KOPT-K1 (cell line): ENCODE results near the gene GRIFIN.

Source experiments
- H3K27ac ChIP-seq: fragments of 200-600 bp; sonication (generic); 2 replicates; pipeline ENCODE4 v1.5.1; 2016; ENCODE audit warnings: antibody characterized with exemption, mild to moderate bottlenecking, low read depth, low read length; ENCODE audit not compliant: poor library complexity, severe bottlenecking
- H3K36me3 ChIP-seq: fragments of 200-600 bp; sonication (generic); 2 replicates; pipeline ENCODE4 v1.5.1; 2017; ENCODE audit warnings: antibody characterized with exemption, mild to moderate bottlenecking, low read length, moderate library complexity; ENCODE audit not compliant: insufficient read depth
- H3K9me3 ChIP-seq: fragments of 200-600 bp; sonication (generic); 2 replicates; pipeline ENCODE4 v1.5.1; 2017; ENCODE audit warnings: antibody characterized with exemption, low read length, mild to moderate bottlenecking; ENCODE audit not compliant: insufficient read depth, poor library complexity, severe bottlenecking

GRIFIN gene, protein sequence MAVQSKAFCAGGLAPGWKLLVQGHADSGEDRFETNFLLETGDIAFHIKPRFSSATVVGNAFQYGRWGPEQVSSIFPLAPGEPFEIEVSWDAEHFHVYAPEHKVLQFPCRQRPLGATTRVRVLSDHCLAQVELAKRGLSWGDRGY

DNA sequence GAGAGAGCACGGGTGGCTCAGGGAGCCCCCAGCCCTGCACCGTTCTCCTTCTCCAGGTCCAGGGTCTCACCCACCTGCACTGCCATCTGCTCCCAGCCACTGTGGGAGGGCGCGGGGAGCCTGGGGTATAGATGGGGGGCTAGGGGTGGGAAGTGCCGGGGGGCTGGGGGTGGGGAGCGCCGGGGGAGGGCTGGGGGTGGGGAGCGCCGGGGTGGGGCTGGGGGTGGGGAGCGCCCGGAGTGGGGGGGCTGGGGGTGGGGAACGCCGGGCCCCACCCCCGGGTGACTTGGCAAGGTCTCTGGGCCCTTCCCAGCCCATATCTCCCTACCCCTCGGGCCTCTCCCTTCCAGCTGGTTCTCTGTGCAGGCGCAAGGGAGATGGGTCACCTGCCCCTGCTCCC lies at the start of gene GRIFIN:
Gene GRIFIN (minus strand): TSS at position 101 of the 400 bp plus-strand sequence. CDS start 15 bp downstream, at position 86.
- H3K27ac ChIP-seq: no peak within 1 kb of the TSS

DNA sequence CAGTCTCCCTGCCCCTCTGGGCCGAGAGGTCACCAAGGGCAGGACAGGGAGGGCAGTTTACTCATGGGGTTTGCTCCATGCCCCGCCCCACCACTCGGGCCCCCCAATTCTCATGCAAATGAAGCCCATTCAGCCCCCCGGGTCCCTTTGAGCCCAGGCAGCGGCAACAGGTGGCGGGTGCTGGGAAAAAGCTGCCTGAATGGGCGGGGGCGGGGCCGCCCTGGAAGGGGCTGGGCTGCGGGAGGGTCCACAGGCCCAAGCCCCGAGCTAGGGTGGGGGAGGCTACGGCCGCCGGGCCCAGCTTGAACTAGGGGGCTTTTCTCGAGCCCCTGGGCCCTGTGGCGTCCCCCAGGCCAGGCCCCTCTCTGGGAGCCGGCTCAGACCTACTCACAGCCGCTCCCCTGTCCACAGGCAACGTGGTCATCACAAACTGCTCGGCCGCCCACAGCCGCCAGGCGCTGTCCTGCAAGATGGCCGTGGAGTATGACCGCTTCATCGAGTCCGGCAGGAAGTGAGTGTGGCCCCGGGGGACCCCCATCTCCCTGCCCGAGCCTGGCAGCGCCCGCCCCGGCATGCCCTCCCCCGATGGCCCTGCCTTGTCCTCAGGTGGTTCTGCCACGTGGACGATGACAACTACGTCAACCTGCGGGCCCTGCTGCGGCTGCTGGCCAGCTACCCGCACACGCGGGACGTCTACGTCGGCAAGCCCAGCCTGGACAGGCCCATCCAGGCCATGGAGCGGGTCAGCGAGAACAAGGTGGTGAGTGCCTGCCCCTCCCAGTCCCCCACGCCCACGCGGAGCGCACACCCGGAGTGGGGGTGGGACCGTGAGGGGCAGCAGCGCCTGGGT lies 48.8 kb upstream of the GRIFIN start:
- Histone ChIP-seq H3K9me3 (no peaks in the 10 kb centered on the region), H3K27ac (no peak overlapping the region), H3K36me3 (no peaks in the 10 kb centered on the region)

More for the DNA sequence above, at the start of gene GRIFIN:
- Histone ChIP-seq H3K36me3 (no peaks in the 10 kb centered on the region), H3K9me3 (no peaks in the 10 kb centered on the region)

DNA sequence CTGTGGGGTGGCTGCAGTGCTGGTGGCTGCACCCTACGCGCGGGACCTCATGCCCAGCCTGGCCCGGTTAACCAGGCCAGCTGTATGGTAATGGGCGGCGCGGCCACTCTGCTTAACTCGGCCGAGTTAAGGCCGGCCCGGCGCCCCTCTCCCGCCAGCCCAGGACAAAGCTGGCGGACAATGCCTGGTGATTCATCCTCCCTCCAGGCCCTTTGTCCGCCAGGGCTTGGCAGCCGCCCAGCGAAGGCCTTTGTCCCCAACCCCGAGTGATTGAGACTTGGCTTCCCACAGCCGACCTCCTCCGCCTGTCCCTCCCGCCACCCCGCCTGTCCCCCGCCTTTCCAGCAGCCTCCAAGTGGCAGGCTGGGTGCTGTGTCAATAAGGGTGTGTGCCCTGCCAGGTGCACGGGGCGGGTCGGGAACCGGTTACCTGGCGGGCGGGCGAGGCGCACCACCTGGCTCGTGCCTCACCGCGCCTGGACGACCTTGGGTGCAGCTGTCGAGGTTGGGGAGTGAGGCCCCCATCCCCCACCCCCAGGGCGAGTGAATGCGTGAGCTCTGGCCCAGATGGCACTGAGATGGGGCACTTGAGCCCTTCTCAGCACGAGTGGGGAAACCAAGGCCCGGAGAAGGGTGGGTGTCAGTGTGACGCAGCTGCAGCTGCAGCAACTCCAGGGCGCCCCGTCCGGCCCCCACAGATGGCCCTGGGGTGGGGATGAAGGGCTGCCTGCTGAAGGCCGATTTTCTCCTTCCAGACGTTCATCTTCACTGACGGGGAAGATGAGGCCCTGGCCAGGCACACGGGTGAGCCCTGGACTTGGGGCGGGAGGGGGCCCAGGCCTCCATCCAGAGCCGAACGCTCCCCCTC lies 48.0 kb upstream of the GRIFIN start:
- H3K36me3 ChIP-seq: no peaks in the 10 kb centered on the region
- H3K9me3 ChIP-seq: no peaks in the 10 kb centered on the region
- H3K27ac ChIP-seq: no peak overlapping the region

DNA sequence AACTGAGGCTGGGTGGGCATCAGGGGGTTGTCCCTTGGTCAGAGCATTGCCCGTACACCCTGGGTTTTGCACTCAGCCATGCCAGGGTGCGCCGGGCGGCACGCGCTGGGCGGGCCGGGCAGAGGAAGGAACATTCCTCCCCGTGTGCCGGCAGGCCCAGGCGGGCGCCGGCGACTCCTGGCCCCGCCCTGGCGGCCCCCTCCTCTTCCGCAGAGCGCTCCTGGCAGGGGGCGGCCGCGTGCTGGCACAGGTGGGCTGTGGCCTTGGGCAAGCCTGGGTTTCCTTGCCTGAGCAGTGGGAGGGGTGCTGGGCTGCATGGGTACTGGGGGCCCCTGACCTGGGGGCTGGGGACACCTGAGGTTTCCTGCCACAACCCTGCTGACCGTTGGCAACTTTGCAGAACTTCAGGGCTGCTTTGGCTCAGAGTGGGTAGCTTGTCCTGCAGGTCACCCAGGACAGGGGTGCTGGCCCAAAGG lies 47.3 kb upstream of the GRIFIN start:
- H3K36me3 ChIP-seq: no peaks in the 10 kb centered on the region
- H3K27ac ChIP-seq: peak overlapping the region; percentile 37
- H3K9me3 ChIP-seq: no peaks in the 10 kb centered on the region

DNA sequence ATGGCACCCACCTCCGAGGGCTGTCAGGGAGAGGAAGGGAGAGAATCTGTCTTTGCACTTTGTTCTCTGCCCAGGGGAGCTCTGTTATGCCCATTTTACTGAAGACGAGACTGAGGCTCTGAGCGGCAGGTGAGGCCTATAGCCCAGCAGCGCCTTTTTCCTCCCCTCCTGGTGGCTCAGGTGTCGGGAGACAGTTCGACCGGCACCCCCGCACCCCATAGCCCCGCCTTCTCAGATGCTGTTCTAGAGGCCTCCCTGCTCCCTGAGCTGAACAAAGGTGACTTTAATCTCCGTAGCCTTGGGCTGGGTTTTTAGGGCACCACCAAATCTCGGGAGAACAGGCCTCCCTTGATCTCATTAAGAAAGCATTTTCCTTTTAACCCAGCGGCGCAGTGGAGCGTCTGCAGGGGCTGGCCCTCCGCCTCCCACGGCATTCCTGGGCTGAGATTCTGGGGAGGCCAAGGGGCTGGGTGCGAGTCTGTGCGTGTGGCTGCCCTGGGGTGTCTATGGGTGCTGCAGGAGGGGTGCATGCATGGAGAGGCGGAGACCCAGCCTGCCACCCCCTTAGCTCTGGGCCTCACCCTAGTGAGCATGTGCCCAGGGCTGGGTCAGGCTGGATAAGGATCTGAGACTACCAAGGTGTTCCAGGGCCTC lies 46.7 kb upstream of the GRIFIN start:
- no peaks in the 10 kb centered on the region for H3K36me3 ChIP-seq
- H3K9me3 ChIP-seq: no peaks in the 10 kb centered on the region
- peak overlapping the region; percentile 37 for H3K27ac ChIP-seq

DNA sequence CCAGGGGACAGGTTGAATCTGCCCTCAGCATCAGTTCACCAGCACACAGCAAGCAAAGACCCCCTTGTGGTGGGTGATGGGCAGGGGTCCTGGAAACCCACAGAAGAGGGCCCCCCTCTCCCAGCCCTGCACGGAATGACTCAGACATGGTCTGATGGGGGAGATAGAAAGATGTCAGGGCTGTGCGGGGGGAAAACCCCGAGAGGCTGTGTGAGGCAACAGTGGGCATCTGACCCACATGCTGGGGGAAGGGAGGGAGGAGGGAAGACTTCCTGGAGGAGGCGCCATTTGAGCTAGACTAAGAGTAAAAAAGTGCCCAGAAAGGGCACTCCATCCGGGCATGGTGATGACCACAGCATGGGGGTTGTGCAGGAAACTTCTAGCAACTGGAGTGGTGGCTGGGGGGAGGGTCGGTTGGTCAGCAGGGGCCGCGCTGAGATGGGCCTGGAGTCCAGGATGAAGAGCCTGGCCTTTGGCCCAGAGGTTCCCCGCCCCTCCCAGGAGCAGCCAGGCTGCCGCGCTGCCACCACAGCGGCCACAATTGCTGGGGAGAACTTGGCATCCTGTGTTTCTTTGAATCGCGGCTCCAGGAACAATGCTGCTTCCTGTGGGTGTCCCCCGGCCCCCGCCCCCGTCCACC lies 45.9 kb upstream of the GRIFIN start:
- Histone ChIP-seq H3K27ac (peak overlapping the region; percentile 37), H3K9me3 (no peaks in the 10 kb centered on the region), H3K36me3 (no peaks in the 10 kb centered on the region)

DNA sequence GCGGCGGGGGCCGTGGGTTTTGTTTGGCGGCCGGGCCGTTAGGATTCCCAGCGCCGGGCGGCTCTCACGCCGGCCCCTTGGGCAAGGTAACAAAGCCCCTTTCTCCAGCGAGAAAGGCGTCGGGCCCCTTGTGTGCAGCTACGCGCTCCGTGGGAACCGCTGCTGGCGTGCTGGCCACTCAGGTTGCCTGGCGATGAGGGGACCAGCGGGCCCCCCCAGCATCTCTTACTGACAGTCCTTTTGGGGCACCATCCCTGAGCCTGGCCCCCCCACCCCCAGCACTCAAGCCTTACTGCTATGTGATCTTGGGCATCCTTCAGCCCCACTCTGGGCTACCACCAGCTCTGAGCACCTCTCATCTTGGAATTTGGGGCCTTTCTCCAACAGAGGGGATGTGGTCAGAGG lies 45.1 kb upstream of the GRIFIN start:
- Histone ChIP-seq H3K36me3 (no peaks in the 10 kb centered on the region), H3K9me3 (no peaks in the 10 kb centered on the region), H3K27ac (no peak overlapping the region)

DNA sequence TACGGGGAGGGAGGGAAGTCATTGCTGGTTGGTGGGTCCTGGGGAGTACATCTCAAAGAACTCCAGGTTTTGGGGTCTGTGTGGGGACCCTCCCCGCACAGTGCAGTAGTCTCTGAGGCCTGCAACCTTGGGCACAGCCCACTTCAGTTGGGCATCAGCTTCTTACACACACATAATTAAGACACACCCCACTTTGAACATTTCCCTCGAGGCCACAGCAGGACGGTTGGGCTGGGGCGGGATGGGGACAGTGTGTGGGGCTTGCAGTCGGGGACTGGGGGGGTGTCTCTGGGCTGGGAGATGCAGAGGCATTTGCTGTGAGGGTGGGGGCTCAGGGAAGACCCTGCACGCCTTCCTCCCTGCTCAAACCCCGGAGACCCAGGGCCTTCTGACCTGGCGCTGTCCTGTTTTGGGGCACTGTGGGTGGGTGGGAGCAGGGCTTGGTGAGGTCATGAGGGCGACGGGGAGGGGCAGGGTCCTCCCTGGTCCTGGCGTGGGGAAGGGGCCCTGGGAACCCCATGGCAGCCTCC lies 44.6 kb upstream of the GRIFIN start:
- Histone ChIP-seq H3K36me3 (no peaks in the 10 kb centered on the region), H3K27ac (no peak overlapping the region), H3K9me3 (no peaks in the 10 kb centered on the region)

DNA sequence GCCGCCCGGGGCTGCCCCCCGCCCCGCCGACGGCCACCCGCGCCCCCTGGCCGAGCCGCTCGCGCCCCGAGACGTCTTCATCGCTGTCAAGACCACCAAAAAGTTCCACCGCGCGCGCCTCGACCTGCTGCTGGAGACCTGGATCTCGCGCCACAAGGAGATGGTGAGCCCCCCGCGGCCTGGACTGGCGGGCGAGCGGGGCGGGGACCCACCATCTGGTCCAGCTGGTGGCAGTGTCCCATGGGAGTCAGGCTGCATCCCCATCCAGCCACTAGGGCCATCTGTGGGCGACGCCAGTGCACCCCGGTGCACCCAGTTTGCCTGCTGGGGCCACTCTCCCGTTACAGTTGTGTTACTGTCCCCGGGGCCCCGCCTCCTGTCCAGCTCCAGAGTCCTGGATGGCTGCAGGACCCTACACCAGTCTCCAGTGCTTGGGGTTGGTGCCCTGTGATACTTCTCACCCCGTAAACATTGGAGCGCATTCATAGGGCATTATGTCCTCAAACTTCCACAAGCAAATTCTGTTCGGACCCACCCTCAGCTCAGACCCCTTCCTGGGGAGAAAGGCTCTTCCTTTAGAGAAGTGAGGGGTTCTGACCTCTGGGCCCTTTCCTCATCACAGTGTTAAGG lies 44.0 kb upstream of the GRIFIN start:
- Histone ChIP-seq H3K36me3 (no peaks in the 10 kb centered on the region), H3K27ac (no peak overlapping the region), H3K9me3 (no peaks in the 10 kb centered on the region)

DNA sequence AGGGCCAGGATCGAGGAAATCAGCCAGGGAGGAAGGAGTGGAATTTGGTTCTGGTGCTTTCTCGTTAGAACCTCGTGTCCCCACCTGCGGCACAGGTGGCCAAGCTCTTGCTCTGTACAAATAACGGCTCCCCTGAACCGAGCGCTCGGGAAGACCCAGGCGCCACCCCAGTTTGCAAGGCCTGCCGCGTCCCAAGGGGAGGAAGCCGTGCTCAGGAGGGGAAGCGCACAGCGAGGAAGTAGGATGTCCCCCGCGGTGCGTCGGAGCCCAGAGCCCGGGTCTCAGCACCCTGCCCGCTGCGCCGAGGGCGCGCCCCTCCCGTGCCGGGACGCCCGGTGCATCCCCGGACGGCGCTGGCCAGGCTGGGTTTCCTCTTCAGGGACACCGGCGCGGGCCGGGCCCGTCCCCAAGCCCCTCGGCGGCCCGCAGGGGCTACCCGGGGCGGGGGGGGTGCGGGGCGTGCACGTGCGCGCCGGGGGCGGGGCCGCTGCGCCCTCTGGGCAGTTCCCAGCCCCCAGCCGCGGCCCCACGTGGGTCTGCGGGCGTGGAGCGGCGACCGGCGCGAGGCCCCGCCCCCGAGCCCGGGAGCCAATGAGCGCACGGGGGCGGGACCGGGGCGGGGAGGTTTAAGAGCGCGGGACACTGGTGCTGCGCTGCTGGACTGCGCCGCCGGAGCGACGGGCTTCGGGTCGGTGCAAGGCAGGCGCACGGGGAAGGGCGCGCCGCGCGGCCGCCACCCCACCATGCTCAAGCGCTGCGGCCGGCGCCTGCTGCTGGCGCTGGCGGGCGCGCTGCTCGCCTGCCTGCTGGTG lies 43.1 kb upstream of the GRIFIN start, which contains the start of gene LFNG:
Gene LFNG (plus strand): TSS at position 656 of the 812 bp plus-strand sequence. CDS start 88 bp downstream, at position 744.
- no peaks in the 10 kb centered on the region for H3K36me3 ChIP-seq
- no peaks in the 10 kb centered on the region for H3K9me3 ChIP-seq
- H3K27ac ChIP-seq: no peak within 1 kb of the TSS

DNA sequence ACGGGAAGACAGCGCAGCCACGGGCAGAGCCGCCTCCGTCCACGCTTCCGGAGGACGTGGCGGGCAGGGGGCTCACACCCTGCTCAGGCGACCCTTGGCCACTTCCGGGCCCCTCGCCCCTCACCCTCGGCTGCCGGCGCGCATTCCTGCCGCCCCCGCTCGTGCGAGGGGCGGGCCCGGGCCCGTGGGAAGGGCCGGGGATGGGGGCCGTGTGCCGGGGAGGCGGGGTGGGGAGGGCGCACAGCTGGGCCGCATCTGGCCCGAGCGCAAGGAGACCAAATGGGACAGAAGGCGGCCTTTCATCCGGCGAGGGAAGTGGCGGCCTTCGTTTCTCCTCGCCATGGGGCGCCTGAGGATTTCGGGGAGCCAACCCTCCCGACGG lies 42.5 kb upstream of the GRIFIN start:
- H3K9me3 ChIP-seq: no peaks in the 10 kb centered on the region
- H3K36me3 ChIP-seq: no peaks in the 10 kb centered on the region
- no peak overlapping the region for H3K27ac ChIP-seq

DNA sequence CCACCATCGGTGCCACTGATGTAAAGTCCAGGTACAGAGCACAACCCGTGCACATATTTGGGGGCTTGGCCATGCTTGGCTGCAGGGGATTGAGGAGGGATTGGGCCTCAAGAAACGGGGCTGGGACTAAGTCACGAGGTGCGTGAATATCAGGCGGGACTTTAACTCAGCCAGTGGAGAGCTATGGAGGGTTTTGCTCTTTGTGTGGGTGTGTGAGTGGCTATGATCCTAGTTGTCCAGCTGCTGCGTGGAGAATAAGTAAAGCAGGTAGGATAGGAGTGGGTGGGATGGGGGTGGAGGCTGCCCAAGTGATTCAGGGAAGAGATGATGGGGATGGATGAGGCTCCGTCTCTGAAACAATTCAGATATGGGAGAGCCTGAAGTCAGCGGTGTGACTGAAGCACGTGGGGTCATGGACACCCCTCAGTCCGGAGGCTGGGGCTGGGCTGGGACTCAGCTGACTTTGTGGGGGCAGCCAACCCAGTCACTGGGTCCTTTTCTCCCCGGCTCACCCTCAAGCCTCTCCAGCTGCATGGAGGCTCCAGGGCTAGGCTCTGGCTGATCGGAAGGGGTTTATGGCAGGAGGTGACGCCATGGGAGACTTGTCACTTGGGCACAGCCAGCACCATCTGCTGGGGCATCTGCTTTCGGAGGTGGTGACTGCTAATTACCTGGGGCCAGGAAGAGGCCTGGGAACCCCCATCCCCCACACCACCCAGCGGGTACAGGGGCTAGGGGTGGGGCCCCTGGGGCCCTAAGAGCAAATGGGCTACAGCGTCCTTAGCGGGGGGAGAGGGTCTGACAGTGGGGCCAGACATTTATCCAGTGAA lies 41.7 kb upstream of the GRIFIN start:
- H3K9me3 ChIP-seq: no peaks in the 10 kb centered on the region
- H3K27ac ChIP-seq: no peak overlapping the region
- no peaks in the 10 kb centered on the region for H3K36me3 ChIP-seq
